Activated CD8-positive, alpha-beta T cell treated with anti-CD3 and anti-CD28 coated beads for 36 hours (primary cell): Measurements from ENCODE around the gene CTNNA2. TPM values are rescaled to one million over a fixed set of nuclear protein-coding genes. Genes with fewer than 3 reads are reported as not detected.

Source experiments
- ATAC-seq: fragments of 200-7000 bp; cut with Tn5 transposase; one replicate; pipeline ENCODE4 v1.10.0; 2021; ENCODE audit warnings: mild to moderate bottlenecking, moderate library complexity
- CTCF ChIA-PET: fragments of 350-600 bp; sonication (Branson Sonifier 250); formaldehyde crosslinking; loops from one replicate; lab custom pipeline; 2021; ENCODE audit warnings: antibody characterized with exemption; lab: Charles Lee
- POLR2A ChIA-PET: fragments of 350-600 bp; sonication (Branson Sonifier 250); formaldehyde crosslinking; loops from one replicate; lab custom pipeline; 2021; ENCODE audit warnings: antibody characterized with exemption; lab: Charles Lee
- DNase-seq: peaks from one replicate; pipeline ENCODE4 v3.0.0-alpha.2; 2020
- H3K27ac Mint-ChIP-seq: one replicate; pipeline ENCODE4 v1.8.0; 2021; ENCODE audit warnings: mild to moderate bottlenecking, mixed read lengths
- H3K27me3 Mint-ChIP-seq: one replicate; pipeline ENCODE4 v1.8.0; 2021; ENCODE audit warnings: mixed read lengths
- H3K36me3 Mint-ChIP-seq: one replicate; pipeline ENCODE4 v1.8.0; 2021; ENCODE audit warnings: low read depth, mixed read lengths
- H3K4me1 Mint-ChIP-seq: one replicate; pipeline ENCODE4 v1.8.0; 2021; ENCODE audit warnings: low read depth, mixed read lengths
- H3K4me3 Mint-ChIP-seq: one replicate; pipeline ENCODE4 v1.8.0; 2021; ENCODE audit warnings: mild to moderate bottlenecking, moderate library complexity, mixed read lengths
- H3K9me3 Mint-ChIP-seq: one replicate; pipeline ENCODE4 v1.8.0; 2021; ENCODE audit warnings: mixed read lengths
- CTCF ChIP-seq: fragments of 200-600 bp; IDR thresholded peaks from one replicate; pipeline ENCODE4 v1.8.0; 2022; ENCODE audit warnings: antibody characterized with exemption, mild to moderate bottlenecking
- intact Hi-C: fragments of 100-400 bp; cut with micrococcal nuclease; formaldehyde crosslinking; loops from one replicate; pipeline ENCODE4 v1.10.0; 2022
- total RNA-seq, 2 experiments: library from RNA; stranded (reverse); gene quantifications; one replicate each; pipeline ENCODE4 v1.2.3, GENCODE V29; 2021

The CTNNA2 gene
- total RNA-seq, 2 experiments from 2014 or later = not detected

- no peaks in the 10 kb centered on the region for H3K9me3 Mint-ChIP-seq
- ATAC-seq (no peak), DNase-seq (no peak)
- H3K36me3 Mint-ChIP-seq = no peaks in the 10 kb centered on the region
- intact Hi-C loops = no loop called here
- ChIA-PET POLR2A (no interaction called here), CTCF (no interaction called here)
- no peak overlapping the region for H3K4me3 Mint-ChIP-seq
- H3K27ac Mint-ChIP-seq = no peak overlapping the region
- peaks cover 1% of the 10 kb centered on the region for H3K27me3 Mint-ChIP-seq
- no peaks in the 10 kb centered on the region for H3K4me1 Mint-ChIP-seq
- TF ChIP-seq CTCF = no peak
Observed at GRCh38 chr2:79855264-79856006, 342.6 kb downstream of the CTNNA2 start.

- no peaks in the 10 kb centered on the region for H3K4me1 Mint-ChIP-seq
- intact Hi-C loops = no loop called here
- TF ChIP-seq CTCF = no peak
- no peaks in the 10 kb centered on the region for H3K36me3 Mint-ChIP-seq
- DNase-seq = no peak
- H3K4me3 Mint-ChIP-seq = no peak overlapping the region
- CTCF ChIA-PET = no interaction called here
- POLR2A ChIA-PET = no interaction called here
- H3K9me3 Mint-ChIP-seq = no peaks in the 10 kb centered on the region
- no peak for ATAC-seq
- H3K27ac Mint-ChIP-seq = no peak overlapping the region
- peaks cover 1% of the 10 kb centered on the region for H3K27me3 Mint-ChIP-seq
Observed at GRCh38 chr2:79857888-79858287, 345.0 kb downstream of the CTNNA2 start.

- H3K27ac Mint-ChIP-seq = no peak overlapping the region
- POLR2A ChIA-PET = no interaction called here
- intact Hi-C loops = no loop called here
- peaks cover 1% of the 10 kb centered on the region for H3K27me3 Mint-ChIP-seq
- ATAC-seq = no peak
- H3K9me3 Mint-ChIP-seq = peaks cover 3% of the 10 kb centered on the region
- H3K4me1 Mint-ChIP-seq = no peaks in the 10 kb centered on the region
- CTCF ChIA-PET = no interaction called here
- no peak overlapping the region for H3K4me3 Mint-ChIP-seq
- TF ChIP-seq CTCF = no peak
- no peaks in the 10 kb centered on the region for H3K36me3 Mint-ChIP-seq
- DNase-seq = no peak
Observed at GRCh38 chr2:79860228-79861058, 347.6 kb downstream of the CTNNA2 start.

- POLR2A ChIA-PET = no interaction called here
- H3K36me3 Mint-ChIP-seq = no peaks in the 10 kb centered on the region
- intact Hi-C loops = no loop called here
- H3K27me3 Mint-ChIP-seq = peaks cover 1% of the 10 kb centered on the region
- no peak for ATAC-seq
- H3K9me3 Mint-ChIP-seq = peaks cover 3% of the 10 kb centered on the region
- no peak for TF ChIP-seq CTCF
- H3K27ac Mint-ChIP-seq = no peak overlapping the region
- no peaks in the 10 kb centered on the region for H3K4me1 Mint-ChIP-seq
- no peak for DNase-seq
- CTCF ChIA-PET = no interaction called here
- no peak overlapping the region for H3K4me3 Mint-ChIP-seq
Observed at GRCh38 chr2:79861059-79861374, 348.2 kb downstream of the CTNNA2 start.

GRCh38 chr2:79862756-79863155 is 349.9 kb downstream of the CTNNA2 start:
- DNase-seq (no peak), ATAC-seq (no peak)
- H3K27ac Mint-ChIP-seq = no peak overlapping the region
- intact Hi-C loops = no loop called here
- no peaks in the 10 kb centered on the region for H3K36me3 Mint-ChIP-seq
- peaks cover 3% of the 10 kb centered on the region for H3K9me3 Mint-ChIP-seq
- no peak for TF ChIP-seq CTCF
- ChIA-PET CTCF (no interaction called here), POLR2A (no interaction called here)
- no peaks in the 10 kb centered on the region for H3K27me3 Mint-ChIP-seq
- no peaks in the 10 kb centered on the region for H3K4me1 Mint-ChIP-seq
- H3K4me3 Mint-ChIP-seq = no peak overlapping the region
